Muscle layer of colon (tissue), 2 donors: Measurements from ENCODE around the gene FAM13B.
"Not testable (repeated sequence)": the region's sequence is repeated elsewhere in the genome, so short reads cannot be mapped to it uniquely, and the experiment has no call there.

Experiments
- H3K27ac ChIP-seq: one replicate; pipeline ENCODE4 v1.7.0; 2013; ENCODE audit warnings: low read depth, mild to moderate bottlenecking, low read length, moderate library complexity
- H3K27me3 ChIP-seq, 2 donors: one replicate each; pipeline ENCODE4 v1.7.0; 2013; ENCODE audit warnings: low read length in 2 of 2, mild to moderate bottlenecking in 2 of 2; ENCODE audit not compliant: insufficient read depth in 2 of 2, control insufficient read depth in 1 of 2
- H3K36me3 ChIP-seq: one replicate; pipeline ENCODE4 v1.7.0; 2013; ENCODE audit warnings: mild to moderate bottlenecking, low read length; ENCODE audit not compliant: insufficient read depth
- H3K4me1 ChIP-seq: one replicate; pipeline ENCODE4 v1.7.0; 2013; ENCODE audit warnings: mild to moderate bottlenecking, low read length; ENCODE audit not compliant: insufficient read depth
- H3K4me3 ChIP-seq, 2 donors: one replicate each; pipeline ENCODE4 v1.7.0; 2013; ENCODE audit warnings: low read length in 2 of 2, low read depth in 1 of 2, mild to moderate bottlenecking in 1 of 2, moderate library complexity in 1 of 2
- H3K9ac ChIP-seq: one replicate; pipeline ENCODE4 v1.7.0; 2013; ENCODE audit warnings: low read length
- H3K9me3 ChIP-seq: one replicate; pipeline ENCODE4 v1.7.0; 2013; ENCODE audit warnings: mild to moderate bottlenecking, low read length
- donor health status: abdominal sarcoma.
- donor health status: Adenocarcinoma of cecum.

The FAM13B gene

GRCh38 chr5:138011991-138012390, 20.9 kb downstream of the FAM13B start:
- Histone ChIP-seq H3K9ac (no peak overlapping the region), H3K27ac (no peak overlapping the region), H3K4me1 (no peaks in the 10 kb centered on the region), H3K27me3 (no peaks in the 10 kb centered on the region), H3K9me3 (no peaks in the 10 kb centered on the region), H3K4me3 (no peak overlapping the region), H3K36me3 (peaks cover 35% of the 10 kb centered on the region)

- no peak overlapping the region for H3K4me3 ChIP-seq
- peaks cover 27% of the 10 kb centered on the region for H3K4me1 ChIP-seq
- no peaks in the 10 kb centered on the region for H3K9me3 ChIP-seq
- no peaks in the 10 kb centered on the region for H3K27me3 ChIP-seq
- H3K9ac ChIP-seq = no peak overlapping the region
- H3K27ac ChIP-seq = no peak overlapping the region
- H3K36me3 ChIP-seq = peaks cover 6% of the 10 kb centered on the region
Measured at GRCh38 chr5:138000102-138000723, 32.7 kb downstream of the FAM13B start.

- no peaks in the 10 kb centered on the region for H3K27me3 ChIP-seq
- peaks cover 27% of the 10 kb centered on the region for H3K4me1 ChIP-seq
- no peak overlapping the region for H3K27ac ChIP-seq
- H3K9ac ChIP-seq = no peak overlapping the region
- H3K4me3 ChIP-seq = no peak overlapping the region
- H3K36me3 ChIP-seq = no peaks in the 10 kb centered on the region
- H3K9me3 ChIP-seq = no peaks in the 10 kb centered on the region
Measured at GRCh38 chr5:137997726-137998213, 35.1 kb downstream of the FAM13B start.

GRCh38 chr5:137995749-137996128, 37.1 kb downstream of the FAM13B start:
- Histone ChIP-seq H3K27me3 (no peaks in the 10 kb centered on the region), H3K4me3 (no peak overlapping the region), H3K9ac (no peak overlapping the region), H3K27ac (no peak overlapping the region), H3K9me3 (no peaks in the 10 kb centered on the region), H3K36me3 (peaks cover 4% of the 10 kb centered on the region), H3K4me1 (peaks cover 20% of the 10 kb centered on the region)

- Histone ChIP-seq H3K27ac (no peak overlapping the region), H3K4me1 (peaks cover 15% of the 10 kb centered on the region)
Measured at GRCh38 chr5:137995077-137995748, 37.7 kb downstream of the FAM13B start.

GRCh38 chr5:137994556-137994955, 38.3 kb downstream of the FAM13B start:
- Histone ChIP-seq H3K9me3 (no peaks in the 10 kb centered on the region), H3K4me1 (peaks cover 8% of the 10 kb centered on the region), H3K36me3 (peaks cover 4% of the 10 kb centered on the region), H3K27ac (no peak overlapping the region), H3K9ac (no peak overlapping the region), H3K4me3 (no peak overlapping the region), H3K27me3 (no peaks in the 10 kb centered on the region)

More at GRCh38 chr5:137995077-137995748, 37.7 kb downstream of the FAM13B start:
- Histone ChIP-seq H3K27me3 (no peaks in the 10 kb centered on the region), H3K9ac (no peak overlapping the region), H3K9me3 (no peaks in the 10 kb centered on the region), H3K36me3 (peaks cover 4% of the 10 kb centered on the region), H3K4me3 (no peak overlapping the region)

GRCh38 chr5:137989419-137989818, 43.5 kb downstream of the FAM13B start:
- Histone ChIP-seq H3K27me3 (no peaks in the 10 kb centered on the region), H3K9ac (no peak overlapping the region), H3K4me1 (no peaks in the 10 kb centered on the region), H3K27ac (no peak overlapping the region), H3K4me3 (no peak overlapping the region), H3K36me3 (peaks cover 4% of the 10 kb centered on the region), H3K9me3 (no peaks in the 10 kb centered on the region)

- Histone ChIP-seq H3K4me3 (no peak overlapping the region), H3K27ac (no peak overlapping the region), H3K9me3 (no peaks in the 10 kb centered on the region), H3K27me3 (no peaks in the 10 kb centered on the region), H3K36me3 (peaks cover 4% of the 10 kb centered on the region), H3K4me1 (no peaks in the 10 kb centered on the region), H3K9ac (no peak overlapping the region)
Measured at GRCh38 chr5:137975208-137975607, 57.7 kb downstream of the FAM13B start.

- H3K27ac ChIP-seq, H3K9ac ChIP-seq, H3K4me1 ChIP-seq, H3K4me3 ChIP-seq, H3K27me3 ChIP-seq, H3K36me3 ChIP-seq, H3K9me3 ChIP-seq: not testable (repeated sequence)
Measured at GRCh38 chr5:137970384-137970783, 62.5 kb downstream of the FAM13B start.

- H3K36me3 ChIP-seq = peaks cover 10% of the 10 kb centered on the region
- no peaks in the 10 kb centered on the region for H3K27me3 ChIP-seq
- no peaks in the 10 kb centered on the region for H3K4me1 ChIP-seq
- H3K9ac ChIP-seq = no peak overlapping the region
- H3K9me3 ChIP-seq = no peaks in the 10 kb centered on the region
- H3K27ac ChIP-seq = no peak overlapping the region
- H3K4me3 ChIP-seq = no peak overlapping the region
Measured at GRCh38 chr5:137960819-137961218, 72.1 kb downstream of the FAM13B start.

- no peaks in the 10 kb centered on the region for H3K4me1 ChIP-seq
- H3K27ac ChIP-seq = no peak overlapping the region
- H3K4me3 ChIP-seq = no peak overlapping the region
- no peaks in the 10 kb centered on the region for H3K27me3 ChIP-seq
- H3K36me3 ChIP-seq = peaks cover 10% of the 10 kb centered on the region
- H3K9me3 ChIP-seq = no peaks in the 10 kb centered on the region
- H3K9ac ChIP-seq = no peak overlapping the region
Measured at GRCh38 chr5:137960141-137960540, 72.7 kb downstream of the FAM13B start.

- H3K27ac ChIP-seq = no peak overlapping the region
- H3K4me3 ChIP-seq = no peak overlapping the region
- no peaks in the 10 kb centered on the region for H3K9me3 ChIP-seq
- peaks cover 10% of the 10 kb centered on the region for H3K36me3 ChIP-seq
- H3K9ac ChIP-seq = no peak overlapping the region
- peaks cover 3% of the 10 kb centered on the region for H3K4me1 ChIP-seq
- H3K27me3 ChIP-seq = no peaks in the 10 kb centered on the region
Measured at GRCh38 chr5:137959488-137959887, 73.4 kb downstream of the FAM13B start.
